ENCODE measurements around the gene ATP12A. TPM values are rescaled to one million over a fixed set of nuclear protein-coding genes. Genes with fewer than 3 reads are reported as not detected.

Gene ATP12A
- polyA plus RNA-seq, 2 of the 4 experiments (the other 2 are of a cell fraction) = not detected

DNA sequence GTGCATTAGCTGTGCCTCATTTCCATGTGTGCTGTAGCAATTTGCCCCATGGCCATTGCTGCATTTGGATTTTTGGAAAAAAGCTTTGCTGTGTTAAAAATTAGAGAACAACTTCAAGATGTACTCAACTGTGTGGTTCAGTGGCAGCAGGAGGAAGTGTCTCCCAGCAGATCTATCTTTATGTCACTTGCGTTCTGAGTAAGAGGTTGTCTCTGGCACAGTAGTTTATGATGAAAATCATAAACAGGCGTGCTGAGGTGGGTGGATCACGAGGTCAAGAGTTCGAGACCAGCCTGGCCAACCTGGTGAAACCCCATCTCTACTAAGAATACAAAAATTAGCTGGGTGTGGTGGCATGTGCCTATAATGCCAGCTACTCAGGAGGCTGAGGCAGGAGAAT lies 54.7 kb downstream of the ATP12A start:
- ATAC-seq = no peak
- ChIA-PET CTCF (interaction anchor here (1.1 kb wide), 1 partner anchor 11 kb away, joined by 3 read pairs; no protein-coding TSS in a partner anchor), POLR2A (no interaction called here)
- Histone ChIP-seq H3K4me1 (no peaks in the 10 kb centered on the region), H3K9me3 (no peaks in the 10 kb centered on the region), H3K27ac (no peak overlapping the region), H3K4me3 (no peak overlapping the region), H3K4me2 (no peak overlapping the region)
- DNase-seq (ENCODE audit: low read depth in 1 of 2, low spot score in 1 of 2) = no peak
- 26% methylated on average over 4 of the region's 4 CpGs for WGBS (ENCODE audit: missing lambda C conversion rate)
- TF ChIP-seq, protein P1, sequence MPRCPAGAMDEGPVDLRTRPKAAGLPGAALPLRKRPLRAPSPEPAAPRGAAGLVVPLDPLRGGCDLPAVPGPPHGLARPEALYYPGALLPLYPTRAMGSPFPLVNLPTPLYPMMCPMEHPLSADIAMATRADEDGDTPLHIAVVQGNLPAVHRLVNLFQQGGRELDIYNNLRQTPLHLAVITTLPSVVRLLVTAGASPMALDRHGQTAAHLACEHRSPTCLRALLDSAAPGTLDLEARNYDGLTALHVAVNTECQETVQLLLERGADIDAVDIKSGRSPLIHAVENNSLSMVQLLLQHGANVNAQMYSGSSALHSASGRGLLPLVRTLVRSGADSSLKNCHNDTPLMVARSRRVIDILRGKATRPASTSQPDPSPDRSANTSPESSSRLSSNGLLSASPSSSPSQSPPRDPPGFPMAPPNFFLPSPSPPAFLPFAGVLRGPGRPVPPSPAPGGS (IDR thresholded peaks at IDR 0.05) = no peak
- TF ChIP-seq, protein P2, sequence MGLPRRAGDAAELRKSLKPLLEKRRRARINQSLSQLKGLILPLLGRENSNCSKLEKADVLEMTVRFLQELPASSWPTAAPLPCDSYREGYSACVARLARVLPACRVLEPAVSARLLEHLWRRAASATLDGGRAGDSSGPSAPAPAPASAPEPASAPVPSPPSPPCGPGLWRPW (IDR thresholded peaks at IDR 0.05) = no peak
- TF ChIP-seq ESRRA (IDR thresholded peaks at IDR 0.05; ENCODE audit: borderline replicate concordance, low read length) (no peak), RARB (CRISPR knock-in tag; IDR thresholded peaks at IDR 0.05) (no peak), RNF2 (IDR thresholded peaks at IDR 0.05; ENCODE audit: borderline replicate concordance, low read depth) (no peak), CBX2 (IDR thresholded peaks at IDR 0.05; ENCODE audit: borderline replicate concordance, low read depth) (no peak), MYC (IDR thresholded peaks at IDR 0.05; ENCODE audit: borderline replicate concordance, low read length) (no peak), NFE2L2 (conservative IDR thresholded peaks at IDR 0.05; ENCODE audit: low read length) (no peak), HEYL (CRISPR knock-in tag; IDR thresholded peaks at IDR 0.05) (no peak), JUN (IDR thresholded peaks at IDR 0.05) (no peak), HOXB13 (CRISPR knock-in tag; IDR thresholded peaks at IDR 0.05; ENCODE audit: low read depth) (no peak), EHMT2 (IDR thresholded peaks at IDR 0.05; ENCODE audit: low read depth) (no peak), CTCF (IDR thresholded peaks at IDR 0.05) (no peak), BHLHE40 (IDR thresholded peaks at IDR 0.05; ENCODE audit: low read depth, low read length) (no peak), POLR2A (IDR thresholded peaks at IDR 0.05; ENCODE audit: low read length) (no peak)
- TF ChIP-seq, protein P3, sequence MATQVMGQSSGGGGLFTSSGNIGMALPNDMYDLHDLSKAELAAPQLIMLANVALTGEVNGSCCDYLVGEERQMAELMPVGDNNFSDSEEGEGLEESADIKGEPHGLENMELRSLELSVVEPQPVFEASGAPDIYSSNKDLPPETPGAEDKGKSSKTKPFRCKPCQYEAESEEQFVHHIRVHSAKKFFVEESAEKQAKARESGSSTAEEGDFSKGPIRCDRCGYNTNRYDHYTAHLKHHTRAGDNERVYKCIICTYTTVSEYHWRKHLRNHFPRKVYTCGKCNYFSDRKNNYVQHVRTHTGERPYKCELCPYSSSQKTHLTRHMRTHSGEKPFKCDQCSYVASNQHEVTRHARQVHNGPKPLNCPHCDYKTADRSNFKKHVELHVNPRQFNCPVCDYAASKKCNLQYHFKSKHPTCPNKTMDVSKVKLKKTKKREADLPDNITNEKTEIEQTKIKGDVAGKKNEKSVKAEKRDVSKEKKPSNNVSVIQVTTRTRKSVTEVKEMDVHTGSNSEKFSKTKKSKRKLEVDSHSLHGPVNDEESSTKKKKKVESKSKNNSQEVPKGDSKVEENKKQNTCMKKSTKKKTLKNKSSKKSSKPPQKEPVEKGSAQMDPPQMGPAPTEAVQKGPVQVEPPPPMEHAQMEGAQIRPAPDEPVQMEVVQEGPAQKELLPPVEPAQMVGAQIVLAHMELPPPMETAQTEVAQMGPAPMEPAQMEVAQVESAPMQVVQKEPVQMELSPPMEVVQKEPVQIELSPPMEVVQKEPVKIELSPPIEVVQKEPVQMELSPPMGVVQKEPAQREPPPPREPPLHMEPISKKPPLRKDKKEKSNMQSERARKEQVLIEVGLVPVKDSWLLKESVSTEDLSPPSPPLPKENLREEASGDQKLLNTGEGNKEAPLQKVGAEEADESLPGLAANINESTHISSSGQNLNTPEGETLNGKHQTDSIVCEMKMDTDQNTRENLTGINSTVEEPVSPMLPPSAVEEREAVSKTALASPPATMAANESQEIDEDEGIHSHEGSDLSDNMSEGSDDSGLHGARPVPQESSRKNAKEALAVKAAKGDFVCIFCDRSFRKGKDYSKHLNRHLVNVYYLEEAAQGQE (IDR thresholded peaks at IDR 0.05) = no peak
- no peak for FAIRE-seq

- Histone ChIP-seq H3K4me2 (no peak overlapping the region), H3K4me3 (no peak overlapping the region), H3K27ac (no peak overlapping the region), H3K9me3 (no peaks in the 10 kb centered on the region), H3K4me1 (no peaks in the 10 kb centered on the region)
- ChIA-PET POLR2A (no interaction called here), CTCF (no interaction called here)
- TF ChIP-seq TP53 (CRISPR knock-in tag; IDR thresholded peaks at IDR 0.05) (no peak), FOSL2 (IDR thresholded peaks at IDR 0.05) (no peak), FOSL2 (CRISPR knock-in tag; IDR thresholded peaks at IDR 0.05) (no peak), BHLHE40 (IDR thresholded peaks at IDR 0.05; ENCODE audit: low read depth, low read length) (no peak), NPAS2 (CRISPR knock-in tag; IDR thresholded peaks at IDR 0.05; ENCODE audit: borderline replicate concordance) (no peak), ZSCAN20 (CRISPR knock-in tag; IDR thresholded peaks at IDR 0.05) (no peak), ELK1 (IDR thresholded peaks at IDR 0.05; ENCODE audit: low read depth, low read length) (no peak), RNF2 (IDR thresholded peaks at IDR 0.05; ENCODE audit: borderline replicate concordance, low read depth) (no peak)
- TF ChIP-seq, protein P4, sequence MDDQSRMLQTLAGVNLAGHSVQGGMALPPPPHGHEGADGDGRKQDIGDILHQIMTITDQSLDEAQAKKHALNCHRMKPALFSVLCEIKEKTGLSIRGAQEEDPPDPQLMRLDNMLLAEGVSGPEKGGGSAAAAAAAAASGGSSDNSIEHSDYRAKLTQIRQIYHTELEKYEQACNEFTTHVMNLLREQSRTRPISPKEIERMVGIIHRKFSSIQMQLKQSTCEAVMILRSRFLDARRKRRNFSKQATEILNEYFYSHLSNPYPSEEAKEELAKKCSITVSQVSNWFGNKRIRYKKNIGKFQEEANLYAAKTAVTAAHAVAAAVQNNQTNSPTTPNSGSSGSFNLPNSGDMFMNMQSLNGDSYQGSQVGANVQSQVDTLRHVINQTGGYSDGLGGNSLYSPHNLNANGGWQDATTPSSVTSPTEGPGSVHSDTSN (IDR thresholded peaks at IDR 0.05) = no peak
- ATAC-seq (no peak; a peak in 1 of 6 replicates), DNase-seq (ENCODE audit: low read depth in 1 of 2, low spot score in 1 of 2) (no peak), FAIRE-seq (no peak)
- 72% methylated on average over 6 of the region's 6 CpGs for WGBS (ENCODE audit: missing lambda C conversion rate)
These were observed 56.8 kb downstream of the ATP12A start for GRCh38 chr13:24737042-24737441.
